ENCODE data around the gene WDR27.

The WDR27 gene

DNA sequence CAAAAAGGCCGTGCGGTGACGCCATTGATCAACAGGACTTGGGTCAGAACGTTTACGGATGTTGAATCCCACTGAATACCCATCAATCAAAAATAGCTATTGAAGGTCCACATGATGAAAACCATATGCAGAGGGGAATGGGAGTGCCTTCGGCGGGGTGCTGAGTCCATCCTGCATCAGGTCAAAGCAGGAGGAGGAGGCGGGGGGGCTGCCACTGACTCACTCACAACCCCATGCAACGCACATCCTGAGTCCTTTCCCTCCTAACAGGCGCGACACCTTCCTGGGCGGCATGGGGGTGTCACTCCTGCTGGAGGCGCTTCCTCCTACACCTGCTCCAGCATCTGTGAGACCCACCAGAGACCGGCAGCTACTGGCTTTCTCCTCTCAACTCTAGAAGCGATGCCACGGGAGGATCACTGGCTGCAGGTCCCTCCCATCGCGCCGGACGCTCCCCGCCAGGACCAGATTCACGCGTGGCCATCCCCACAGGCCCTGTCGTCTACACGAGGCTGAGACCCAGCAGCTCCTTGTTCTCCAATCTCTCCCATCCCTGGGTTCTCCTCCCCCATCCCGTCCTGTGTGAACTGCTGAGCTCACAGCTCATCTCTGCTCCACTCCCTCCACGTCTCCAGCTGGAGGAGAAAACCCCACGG lies 277.6 kb downstream of the WDR27 start:
- DNase-seq, result no peak

DNA sequence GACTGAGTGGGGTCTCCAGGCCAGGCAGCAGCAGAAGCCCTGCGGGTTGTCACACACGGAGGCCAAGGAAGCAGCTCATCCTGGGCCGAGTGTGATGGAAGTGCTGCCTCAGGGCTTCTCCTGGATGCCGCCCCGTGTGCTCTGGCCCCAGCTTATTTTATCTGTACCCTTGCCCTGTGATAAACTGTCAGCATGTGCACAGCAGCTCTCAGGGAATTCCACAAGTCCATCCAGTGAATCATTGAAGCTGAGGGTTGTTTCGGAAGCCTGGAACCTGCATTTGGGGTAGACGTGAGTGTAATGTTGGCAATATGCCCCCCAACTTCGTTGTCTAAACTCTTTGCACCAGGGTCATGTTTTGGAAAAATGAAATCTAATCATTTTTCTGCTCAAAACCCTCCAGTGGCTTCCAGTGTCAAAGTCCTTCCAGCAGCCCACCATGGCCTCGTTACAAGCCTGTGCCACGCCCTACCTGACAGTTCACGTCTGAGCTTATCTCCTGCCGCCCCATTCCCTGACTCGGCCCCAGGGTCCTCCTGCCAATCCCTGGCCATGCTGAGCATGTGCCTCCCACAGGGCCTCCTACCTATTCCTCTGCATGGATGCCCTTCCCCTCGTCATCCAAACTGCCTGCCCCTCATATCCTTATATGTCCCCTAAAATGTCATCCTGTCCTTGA lies 280.1 kb downstream of the WDR27 start:
- DNase-seq, result no peak

DNA sequence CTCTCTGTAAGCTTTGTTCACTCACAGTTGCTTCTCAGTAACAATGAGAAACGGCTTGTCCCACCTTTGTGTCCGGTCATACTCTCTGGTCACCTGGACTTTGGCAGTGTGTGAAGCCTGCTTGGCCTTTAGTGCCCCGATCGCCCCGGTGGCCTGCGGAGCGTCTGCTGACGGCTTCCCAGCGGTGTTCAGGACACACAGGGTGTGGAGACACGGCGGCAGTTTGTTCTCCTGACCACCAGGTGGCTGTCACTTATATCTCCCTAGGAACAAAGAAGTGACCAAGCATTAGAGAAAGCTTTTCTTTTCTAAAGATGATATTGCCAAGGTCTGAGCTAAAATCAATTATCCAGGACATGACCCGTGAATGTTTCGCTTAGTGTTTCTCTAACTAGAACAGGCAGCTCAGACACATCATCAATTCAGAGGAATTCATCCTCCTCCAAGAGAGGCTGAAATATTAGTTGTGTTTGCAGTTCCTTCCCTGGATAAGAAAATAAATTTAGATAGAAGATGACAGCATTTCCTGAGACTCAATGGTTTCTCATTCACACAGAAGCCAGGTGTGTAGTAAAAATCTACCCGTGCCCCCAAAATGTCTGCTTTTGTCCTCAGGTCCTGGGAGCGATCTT lies 280.8 kb downstream of the WDR27 start:
- no peak for DNase-seq

DNA sequence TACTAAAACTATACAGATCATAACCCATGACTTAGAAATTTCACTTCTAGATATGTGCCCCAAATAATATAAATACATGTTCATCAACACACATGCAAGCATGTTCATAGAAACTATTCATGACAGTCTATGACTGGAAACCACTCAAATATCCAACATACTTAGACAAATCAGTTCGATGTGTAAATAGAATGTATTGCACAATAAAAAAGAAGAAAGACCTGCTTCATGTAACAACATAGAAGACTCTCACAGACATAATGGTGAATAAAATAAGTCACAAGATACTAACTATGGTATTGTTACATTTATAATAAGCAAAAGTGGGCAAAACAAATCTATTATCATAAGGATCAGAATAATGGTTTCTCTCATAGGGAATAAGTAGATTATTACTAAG lies 284.7 kb downstream of the WDR27 start:
- no peak for DNase-seq

DNA sequence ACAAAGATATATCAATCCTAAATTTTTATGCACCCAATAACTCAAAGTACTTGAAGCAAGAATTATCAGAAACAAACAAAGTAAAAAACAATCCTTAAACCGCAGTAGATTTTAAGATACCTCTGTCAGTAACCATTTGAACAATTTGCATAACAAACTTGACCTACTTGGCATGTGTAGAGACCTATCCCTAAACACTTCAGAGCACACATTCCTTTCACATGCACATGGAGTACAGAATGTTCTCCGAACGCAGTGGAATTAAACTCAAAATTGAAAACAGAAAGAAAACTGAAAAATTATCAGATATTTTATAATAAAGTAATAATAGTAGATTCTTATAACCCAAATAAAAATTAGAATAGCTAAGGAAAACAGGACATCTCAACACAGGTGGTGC lies 285.6 kb downstream of the WDR27 start:
- DNase-seq, result no peak

DNA sequence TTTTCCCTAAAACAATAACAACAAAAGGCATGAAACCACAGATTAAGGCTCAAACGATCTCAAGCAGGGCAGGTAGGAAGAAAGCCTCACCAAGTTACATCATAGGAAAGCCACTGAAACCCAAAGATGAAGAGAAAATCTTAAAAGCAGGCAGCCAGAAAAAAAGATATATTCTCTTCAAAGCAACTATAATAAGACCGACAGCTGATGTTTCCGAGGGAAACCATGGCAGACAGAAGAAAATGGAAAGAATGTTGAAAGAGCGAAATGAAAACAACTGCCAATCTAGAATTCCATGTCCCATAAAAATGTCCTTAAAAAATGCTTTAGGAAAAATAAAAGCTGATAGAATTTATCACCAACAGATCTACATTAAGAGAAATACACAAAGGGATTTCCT lies 286.6 kb downstream of the WDR27 start:
- no peak for DNase-seq

DNA sequence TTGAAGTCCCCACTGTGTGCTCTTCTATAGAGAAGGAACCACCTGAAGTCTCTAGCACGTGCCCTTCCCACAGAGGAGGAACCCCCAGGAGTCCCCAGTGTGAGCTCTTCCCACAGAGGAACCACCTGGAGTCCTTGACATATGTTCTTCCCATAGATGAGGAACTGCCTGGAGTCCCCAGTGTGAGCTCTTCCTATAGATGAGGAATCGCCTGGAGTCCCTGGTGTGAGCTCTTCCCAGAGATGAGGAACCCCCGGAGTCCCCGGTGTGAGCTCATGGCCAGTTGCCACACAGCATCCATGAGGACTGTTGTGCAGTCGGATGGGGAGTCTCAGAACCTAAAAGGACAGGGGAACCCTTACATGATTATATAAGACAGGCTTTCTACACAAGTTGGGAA lies 290.1 kb downstream of the WDR27 start:
- no peak for DNase-seq

DNA sequence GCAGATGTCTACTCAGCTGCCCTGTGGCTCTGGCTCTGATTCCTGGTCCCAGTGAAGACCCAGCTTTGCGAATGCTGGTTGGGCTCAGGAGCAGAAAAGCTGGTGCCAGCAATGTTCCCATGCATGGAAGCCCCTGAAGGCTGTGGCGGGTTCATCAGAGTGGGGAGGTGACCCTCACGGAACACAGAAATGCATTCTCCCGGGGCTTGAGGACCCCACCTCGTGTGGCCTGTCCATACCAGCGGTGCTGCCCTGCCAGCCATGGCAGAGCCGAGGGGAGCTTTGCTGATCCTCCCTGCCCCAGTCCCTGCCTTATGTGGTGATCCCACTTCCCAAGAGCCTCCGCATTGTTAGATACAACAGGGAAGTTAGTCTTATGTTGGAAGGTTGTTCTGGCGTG lies 290.5 kb downstream of the WDR27 start:
- DNase-seq, result no peak

DNA sequence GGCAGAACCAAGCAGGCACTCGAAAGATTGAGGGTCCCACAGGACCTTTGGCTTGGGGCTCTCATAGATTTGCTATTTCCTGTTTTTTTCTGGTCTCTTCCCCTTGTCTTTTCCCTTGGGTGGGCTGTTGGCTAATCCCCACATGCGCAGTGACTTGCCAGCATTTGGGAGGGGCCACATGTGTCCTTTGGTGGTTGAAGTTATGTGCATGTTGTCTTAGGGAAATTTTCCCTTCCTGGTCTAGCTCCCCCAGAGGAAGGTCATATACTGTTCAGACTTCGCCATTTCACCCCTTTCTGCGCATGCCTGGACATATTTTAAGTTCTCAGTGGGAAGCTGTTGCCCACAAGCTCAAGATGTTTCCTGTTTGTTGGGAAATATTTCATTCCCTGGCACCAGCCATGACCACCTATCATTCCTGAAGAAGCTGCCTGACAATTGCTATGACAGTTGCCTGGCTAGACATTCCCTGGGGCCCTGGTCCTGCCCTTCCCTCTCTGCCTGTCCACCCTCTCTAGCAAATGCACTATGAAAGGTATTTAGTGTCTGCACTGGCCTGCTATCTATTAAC lies 292.0 kb downstream of the WDR27 start:
- DNase-seq, result no peak

DNA sequence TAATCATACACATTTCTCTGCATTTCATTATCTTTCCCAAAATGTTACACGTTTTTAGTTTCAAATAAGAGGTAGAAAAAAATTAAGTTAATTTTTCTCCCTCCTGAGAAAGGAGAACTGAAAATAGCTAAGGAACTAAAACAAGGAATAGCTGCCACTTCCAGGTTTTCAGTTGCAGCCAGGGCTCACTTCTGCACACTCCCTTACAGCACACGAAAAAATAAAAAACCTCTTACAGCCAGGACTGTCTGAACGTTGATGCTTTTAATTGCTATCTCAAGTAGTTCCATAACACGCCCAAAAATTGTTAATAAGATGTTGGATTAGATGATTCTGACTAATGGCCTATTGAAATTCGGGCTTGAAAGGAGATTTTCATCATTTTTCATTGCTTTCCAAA lies 294.5 kb downstream of the WDR27 start:
- DNase-seq, result no peak

Data from 8988T (cell line).